HUES6 (cell line): ENCODE results near the gene MYO16.

ENCODE experiments used
- H3K27ac ChIP-seq: 2 replicates; pipeline ENCODE4 v1.7.0; 2013; ENCODE audit warnings: low read depth, mild to moderate bottlenecking, low read length, inconsistent platforms
- H3K27me3 ChIP-seq: 2 replicates; pipeline ENCODE4 v1.6.1; 2013; ENCODE audit warnings: low read length; ENCODE audit not compliant: control insufficient read depth, insufficient read depth
- H3K36me3 ChIP-seq: 2 replicates; pipeline ENCODE4 v1.6.1; 2013; ENCODE audit warnings: low read length; ENCODE audit not compliant: control insufficient read depth, insufficient read depth
- H3K4me1 ChIP-seq: 2 replicates; pipeline ENCODE4 v1.6.1; 2013; ENCODE audit warnings: low read length; ENCODE audit not compliant: control insufficient read depth, insufficient read depth
- H3K4me3 ChIP-seq: 2 replicates; pipeline ENCODE4 v1.5.1; 2013; ENCODE audit warnings: low read depth, low read length
- H3K9ac ChIP-seq: one replicate; pipeline ENCODE4 v1.6.1; 2013; ENCODE audit warnings: mild to moderate bottlenecking, low read length
- H3K9me3 ChIP-seq: 2 replicates; pipeline ENCODE4 v1.6.1; 2013; ENCODE audit warnings: low read depth, low read length; ENCODE audit not compliant: control insufficient read depth, insufficient read depth

Gene MYO16

GRCh38 chr13:109191413-109191812 is 562.0 kb downstream of the MYO16 start:
- Histone ChIP-seq H3K9me3 (no peaks in the 10 kb centered on the region), H3K36me3 (no peaks in the 10 kb centered on the region), H3K27ac (no peak overlapping the region), H3K27me3 (no peaks in the 10 kb centered on the region), H3K9ac (no peak overlapping the region), H3K4me3 (no peak overlapping the region), H3K4me1 (peaks cover 13% of the 10 kb centered on the region)

DNA sequence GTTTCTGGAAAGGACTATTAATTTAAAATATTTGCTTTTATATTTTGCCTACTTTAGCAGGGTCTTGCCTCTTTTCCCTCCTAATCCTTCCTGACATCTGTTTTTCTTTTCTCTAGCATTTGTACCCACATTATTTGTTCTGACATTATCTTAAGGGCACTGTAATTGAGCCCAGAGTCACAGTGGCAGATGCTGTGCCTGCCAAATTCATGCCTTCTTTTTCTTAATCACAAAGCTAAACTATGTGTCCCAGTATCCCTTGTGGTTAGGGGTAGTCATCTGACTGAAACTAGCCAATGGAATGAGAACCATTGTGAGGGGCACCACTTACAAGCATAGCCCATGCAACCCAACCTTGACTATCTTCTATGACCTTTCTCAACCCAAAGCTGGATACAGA is 562.9 kb downstream of the MYO16 start:
- Histone ChIP-seq H3K36me3 (no peaks in the 10 kb centered on the region), H3K9ac (no peak overlapping the region), H3K4me1 (peaks cover 21% of the 10 kb centered on the region), H3K4me3 (no peak overlapping the region), H3K27ac (no peak overlapping the region), H3K9me3 (no peaks in the 10 kb centered on the region), H3K27me3 (no peaks in the 10 kb centered on the region)

DNA sequence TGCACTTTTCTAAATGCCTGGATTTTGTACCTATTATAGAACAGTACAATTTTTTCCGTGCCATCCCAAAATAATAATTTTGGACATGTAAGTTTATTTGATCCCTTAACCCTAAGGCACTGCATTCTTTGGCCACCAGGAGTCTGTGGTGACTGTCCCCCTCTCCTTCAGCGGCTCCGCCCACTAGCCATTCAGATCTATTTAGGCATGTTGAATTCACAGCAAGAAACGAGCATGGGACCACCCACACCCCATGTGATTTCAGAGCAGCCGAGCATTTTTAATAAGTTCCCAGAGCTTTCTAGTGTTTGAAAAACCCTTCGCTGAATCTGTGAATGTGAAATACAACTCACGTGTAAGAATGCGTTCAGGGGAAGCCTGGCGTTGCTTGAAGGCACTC is 567.5 kb downstream of the MYO16 start:
- no peak overlapping the region for H3K9ac ChIP-seq
- no peaks in the 10 kb centered on the region for H3K36me3 ChIP-seq
- H3K27me3 ChIP-seq = no peaks in the 10 kb centered on the region
- H3K9me3 ChIP-seq = no peaks in the 10 kb centered on the region
- peaks cover 25% of the 10 kb centered on the region for H3K4me1 ChIP-seq
- H3K4me3 ChIP-seq = no peak overlapping the region; the same call in 1 of the 2 replicates
- H3K27ac ChIP-seq = no peak overlapping the region

DNA sequence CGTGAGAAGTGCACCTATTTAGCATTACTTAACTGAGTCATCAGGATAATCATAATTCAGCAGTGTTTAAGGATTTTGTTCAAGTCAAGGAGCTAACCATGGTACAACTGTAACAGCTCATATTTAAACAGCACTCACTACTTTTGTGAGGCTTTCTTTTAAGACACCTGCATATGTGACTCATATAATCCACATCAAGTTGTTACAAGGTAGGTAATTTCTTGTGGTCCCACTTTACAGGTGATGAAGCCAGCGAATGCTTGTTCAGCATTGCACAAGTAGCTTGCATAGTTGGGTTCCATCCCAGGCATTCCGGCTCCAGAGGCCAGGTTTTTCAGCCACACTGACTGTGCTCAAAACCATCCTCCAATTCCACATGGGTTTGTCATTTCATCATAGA is 569.2 kb downstream of the MYO16 start:
- peaks cover 16% of the 10 kb centered on the region for H3K4me1 ChIP-seq
- H3K36me3 ChIP-seq = no peaks in the 10 kb centered on the region
- no peaks in the 10 kb centered on the region for H3K9me3 ChIP-seq
- no peak overlapping the region for H3K9ac ChIP-seq
- H3K27ac ChIP-seq = no peak overlapping the region
- no peak overlapping the region for H3K4me3 ChIP-seq
- no peaks in the 10 kb centered on the region for H3K27me3 ChIP-seq

DNA sequence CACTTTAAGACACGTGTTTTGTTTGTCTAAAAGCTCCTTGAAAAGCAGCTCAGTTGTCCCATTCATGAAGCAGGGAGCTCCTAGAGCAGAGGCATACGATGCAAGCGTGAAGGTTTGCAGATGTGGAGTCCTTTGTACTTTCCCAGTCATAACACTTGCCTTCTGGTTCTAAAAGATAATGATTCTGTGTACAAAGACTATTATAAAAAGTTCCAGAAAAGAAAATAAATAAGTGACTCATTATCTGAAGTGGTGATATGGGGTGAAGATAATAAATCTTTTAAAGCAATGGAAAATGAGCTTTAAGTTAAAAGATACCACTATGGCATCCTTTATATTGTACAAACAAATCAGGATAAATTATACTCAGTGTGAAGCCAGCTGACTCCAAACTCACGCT is 569.9 kb downstream of the MYO16 start:
- no peaks in the 10 kb centered on the region for H3K9me3 ChIP-seq
- no peak overlapping the region for H3K9ac ChIP-seq
- H3K4me1 ChIP-seq = peaks cover 14% of the 10 kb centered on the region
- H3K27ac ChIP-seq = no peak overlapping the region
- H3K4me3 ChIP-seq = no peak overlapping the region
- no peaks in the 10 kb centered on the region for H3K36me3 ChIP-seq
- no peaks in the 10 kb centered on the region for H3K27me3 ChIP-seq

GRCh38 chr13:109200556-109200955 is 571.1 kb downstream of the MYO16 start:
- Histone ChIP-seq H3K27ac (no peak overlapping the region), H3K36me3 (no peaks in the 10 kb centered on the region), H3K27me3 (no peaks in the 10 kb centered on the region), H3K4me3 (no peak overlapping the region), H3K9ac (no peak overlapping the region), H3K9me3 (no peaks in the 10 kb centered on the region), H3K4me1 (peaks cover 14% of the 10 kb centered on the region)

DNA sequence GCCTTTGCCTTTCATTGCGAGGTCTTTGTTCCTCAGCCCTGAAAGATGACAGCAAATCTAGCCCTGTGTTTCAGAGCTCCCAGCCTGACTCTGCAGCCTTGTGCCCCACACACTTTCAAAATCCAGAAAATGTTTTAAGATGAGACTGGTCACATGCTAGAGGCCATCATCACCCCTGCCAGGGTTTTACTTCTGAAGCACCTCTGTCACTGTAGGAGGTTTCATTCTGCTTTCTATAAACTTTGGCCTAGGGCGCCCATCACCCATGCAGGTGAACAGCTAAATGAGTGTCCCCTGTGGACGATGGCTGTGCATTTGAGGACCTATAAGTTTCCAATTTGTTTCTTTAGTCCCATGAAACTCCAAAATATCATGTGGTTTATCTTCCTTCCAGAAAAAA is 574.2 kb downstream of the MYO16 start:
- H3K36me3 ChIP-seq = no peaks in the 10 kb centered on the region
- no peaks in the 10 kb centered on the region for H3K27me3 ChIP-seq
- H3K9ac ChIP-seq = no peak overlapping the region
- no peak overlapping the region for H3K27ac ChIP-seq
- H3K4me1 ChIP-seq = peaks cover 2% of the 10 kb centered on the region; the same call in 1 of the 2 replicates
- H3K9me3 ChIP-seq = no peaks in the 10 kb centered on the region
- no peak overlapping the region for H3K4me3 ChIP-seq

DNA sequence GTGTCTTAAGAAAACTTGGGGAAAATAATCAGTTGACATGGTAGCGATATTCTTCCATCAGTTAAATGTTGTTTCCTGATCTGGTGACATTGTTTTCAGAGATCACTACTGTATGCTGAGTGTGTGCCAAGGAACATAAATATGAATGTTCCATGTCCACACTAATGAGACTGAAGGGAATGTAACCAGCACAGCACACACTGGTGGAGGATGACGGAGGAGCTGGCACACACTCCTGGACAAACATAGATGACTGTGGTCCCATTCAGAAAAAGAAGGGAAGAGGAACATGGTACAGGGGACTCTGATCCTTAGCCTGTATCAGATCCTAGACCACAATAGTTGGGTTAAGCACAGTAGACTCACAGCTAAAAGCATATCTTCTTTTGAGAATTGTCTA is 574.8 kb downstream of the MYO16 start:
- no peak overlapping the region for H3K9ac ChIP-seq
- H3K9me3 ChIP-seq = no peaks in the 10 kb centered on the region
- no peaks in the 10 kb centered on the region for H3K36me3 ChIP-seq
- no peak overlapping the region for H3K4me3 ChIP-seq
- H3K27me3 ChIP-seq = no peaks in the 10 kb centered on the region
- peaks cover 2% of the 10 kb centered on the region; the same call in 1 of the 2 replicates for H3K4me1 ChIP-seq
- no peak overlapping the region for H3K27ac ChIP-seq

DNA sequence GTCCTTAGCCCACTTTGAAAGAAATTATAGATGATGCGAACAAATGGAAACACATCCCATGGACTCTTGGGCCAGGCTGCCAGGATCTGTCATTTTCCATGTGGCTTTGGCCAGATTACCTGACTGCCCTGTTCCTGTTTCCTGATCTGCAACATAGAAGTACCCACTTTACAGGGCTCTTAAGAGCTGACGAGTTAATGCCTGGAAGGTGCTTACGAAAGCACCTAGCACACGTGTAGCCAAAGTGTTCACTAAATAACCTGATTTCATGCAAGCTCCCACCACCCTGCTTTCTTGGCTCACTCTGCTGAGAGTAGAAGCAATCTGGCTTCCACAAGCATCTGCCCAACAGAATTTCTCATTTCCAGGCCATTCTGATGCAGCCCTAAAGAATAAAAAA is 575.2 kb downstream of the MYO16 start:
- Histone ChIP-seq H3K9ac (no peak overlapping the region), H3K27me3 (no peaks in the 10 kb centered on the region), H3K4me1 (peaks cover 2% of the 10 kb centered on the region; the same call in 1 of the 2 replicates), H3K36me3 (no peaks in the 10 kb centered on the region), H3K4me3 (no peak overlapping the region), H3K9me3 (no peaks in the 10 kb centered on the region), H3K27ac (no peak overlapping the region)

- Histone ChIP-seq H3K27ac (no peak overlapping the region), H3K9ac (no peak overlapping the region), H3K27me3 (no peaks in the 10 kb centered on the region), H3K4me3 (no peak overlapping the region), H3K4me1 (peaks cover 2% of the 10 kb centered on the region; the same call in 1 of the 2 replicates), H3K9me3 (no peaks in the 10 kb centered on the region), H3K36me3 (no peaks in the 10 kb centered on the region)
Observed at GRCh38 chr13:109205315-109205714, 575.9 kb downstream of the MYO16 start.

DNA sequence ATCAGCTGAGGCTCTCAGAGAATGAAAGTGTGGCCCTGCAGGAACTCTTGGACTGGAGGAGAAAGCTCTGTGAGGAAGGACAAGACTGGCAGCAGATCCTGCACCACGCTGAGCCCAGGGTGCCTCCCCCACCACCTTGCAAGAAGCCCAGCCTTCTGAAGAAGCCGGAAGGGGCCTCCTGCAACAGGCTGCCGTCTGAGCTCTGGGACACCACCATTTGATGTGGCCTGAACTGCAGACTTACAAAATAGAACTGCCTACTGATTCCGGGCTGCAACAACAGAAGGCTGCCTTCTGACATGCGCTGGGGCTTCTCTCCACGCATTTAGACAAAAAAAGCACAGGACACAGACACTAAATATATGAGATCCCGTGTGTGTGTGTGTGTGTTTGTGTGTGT is 577.2 kb downstream of the MYO16 start:
- Histone ChIP-seq H3K9ac (no peak overlapping the region), H3K4me1 (peaks cover 7% of the 10 kb centered on the region; the same call in 1 of the 2 replicates)

DNA sequence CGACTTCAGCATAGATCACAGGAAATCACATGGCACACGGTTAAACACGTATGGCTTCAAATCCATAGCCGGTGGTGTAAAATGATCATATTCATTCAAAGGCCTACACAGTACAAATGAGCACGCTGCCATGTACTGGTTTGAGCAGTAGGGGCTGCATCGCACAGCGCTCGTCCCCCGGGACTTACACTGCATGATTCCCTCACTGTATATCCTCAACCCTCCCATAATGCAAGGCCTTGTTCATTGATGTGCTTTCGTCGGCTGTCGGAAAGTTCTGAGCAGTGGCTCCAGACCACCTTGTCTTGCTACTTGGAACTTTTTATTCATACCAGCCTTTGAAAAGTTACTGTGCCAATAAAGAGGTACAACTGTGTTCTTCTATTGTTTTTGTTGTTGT is 578.2 kb downstream of the MYO16 start:
- no peak overlapping the region for H3K9ac ChIP-seq
- H3K4me3 ChIP-seq = no peak overlapping the region
- no peaks in the 10 kb centered on the region for H3K9me3 ChIP-seq
- H3K36me3 ChIP-seq = no peaks in the 10 kb centered on the region
- H3K27ac ChIP-seq = no peak overlapping the region
- no peaks in the 10 kb centered on the region for H3K27me3 ChIP-seq
- H3K4me1 ChIP-seq = peaks cover 7% of the 10 kb centered on the region; the same call in 1 of the 2 replicates

More for the DNA sequence above, 577.2 kb downstream of the MYO16 start:
- H3K9me3 ChIP-seq = no peaks in the 10 kb centered on the region
- no peaks in the 10 kb centered on the region for H3K36me3 ChIP-seq
- no peaks in the 10 kb centered on the region for H3K27me3 ChIP-seq
- H3K4me3 ChIP-seq = no peak overlapping the region
- H3K27ac ChIP-seq = no peak overlapping the region
